Measurements from ENCODE around the gene YBX2.

Gene YBX2

GRCh38 chr17:7279448-7279847, 15.0 kb downstream of the YBX2 start:
- in situ Hi-C loops (cut with MboI; ENCODE audit: low sequenced_read_pairs), result no loop called here

DNA sequence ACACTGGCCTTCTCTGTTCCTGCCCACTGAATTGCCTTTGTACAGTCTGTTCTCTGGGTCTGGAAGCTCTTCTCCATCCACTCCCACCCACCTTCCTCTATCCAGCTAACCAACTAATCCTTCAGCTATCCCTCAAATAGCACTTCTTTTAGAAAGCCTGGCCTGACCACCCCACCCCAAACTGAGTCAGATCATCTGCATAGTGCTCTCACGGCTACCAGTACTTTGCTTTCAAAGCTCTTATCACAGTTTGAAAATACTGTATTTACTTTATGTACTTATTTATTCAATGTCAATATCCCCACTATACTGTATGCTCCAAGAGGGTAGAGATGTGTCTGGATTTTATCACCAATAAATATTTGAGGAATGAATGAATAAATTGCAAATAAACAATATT, 27.7 kb downstream of the YBX2 start:
- in situ Hi-C loops (cut with MboI; ENCODE audit: low sequenced_read_pairs), result no loop called here

DNA sequence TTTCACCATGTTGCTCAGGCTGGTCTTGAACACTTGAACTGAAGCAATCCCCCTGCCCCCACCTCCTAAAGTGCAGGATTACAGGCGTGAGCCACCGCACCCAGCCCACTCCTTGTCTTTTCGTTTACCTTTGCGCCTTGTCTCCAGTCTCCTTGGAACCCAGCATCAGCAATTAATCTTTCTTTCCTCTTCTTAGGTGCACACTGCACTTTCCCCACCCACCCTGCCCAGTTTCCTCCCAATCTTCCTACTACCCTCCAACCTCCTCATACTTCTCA, 30.7 kb downstream of the YBX2 start:
- in situ Hi-C loops (cut with MboI; ENCODE audit: low sequenced_read_pairs), result no loop called here

- in situ Hi-C loops (cut with MboI; ENCODE audit: low sequenced_read_pairs), result no loop called here
These were observed 31.3 kb downstream of the YBX2 start for GRCh38 chr17:7262935-7263800.

GRCh38 chr17:7262192-7262934, 32.1 kb downstream of the YBX2 start, which contains the start of gene CLDN7:
Gene CLDN7, minus strand, starts transcription at chr17:7262478. Its CDS starts 435 bp downstream, at chr17:7262043.
- in situ Hi-C loops (cut with MboI; ENCODE audit: low sequenced_read_pairs), result no loop called here

- in situ Hi-C loops (cut with MboI; ENCODE audit: low sequenced_read_pairs), result no loop called here
These were observed 32.9 kb downstream of the YBX2 start for GRCh38 chr17:7261379-7262191.

GRCh38 chr17:7260651-7261378, 33.6 kb downstream of the YBX2 start:
- in situ Hi-C loops (cut with MboI; ENCODE audit: low sequenced_read_pairs), result no loop called here

DNA sequence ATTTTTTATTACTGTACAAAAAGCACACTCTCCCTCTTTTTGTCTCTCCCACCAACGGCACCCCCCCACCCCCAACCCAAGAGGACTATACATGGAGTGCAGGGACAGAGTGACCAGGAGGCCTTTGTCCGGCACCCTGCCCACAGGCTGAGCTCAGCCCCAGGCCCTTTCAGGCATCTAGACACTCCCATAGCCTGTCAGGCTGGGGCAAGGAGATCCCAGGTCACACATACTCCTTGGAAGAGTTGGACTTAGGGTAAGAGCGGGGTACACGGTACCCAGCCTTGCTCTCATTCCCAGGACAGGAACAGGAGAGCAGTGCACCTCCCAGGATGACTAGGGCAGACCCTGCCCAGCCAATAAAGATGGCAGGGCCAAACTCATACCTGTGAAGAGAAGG, 34.3 kb downstream of the YBX2 start:
- in situ Hi-C loops (cut with MboI; ENCODE audit: low sequenced_read_pairs), result no loop called here

DNA sequence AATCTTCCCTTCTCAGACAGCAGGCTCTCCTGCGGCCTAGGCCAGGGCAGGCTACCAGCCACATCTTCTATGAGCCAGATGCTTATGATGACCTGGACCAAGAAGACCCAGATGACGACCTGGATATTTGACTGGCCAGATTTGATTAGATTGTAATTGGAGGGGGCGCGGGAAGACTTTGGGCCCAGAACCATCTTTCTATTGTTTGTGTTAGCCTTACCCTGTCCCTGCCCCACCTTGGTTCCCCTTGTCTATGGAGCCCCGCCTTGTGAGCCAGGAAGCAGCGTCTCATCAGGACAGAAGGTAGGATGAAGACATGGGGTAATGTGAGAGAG, 34.9 kb downstream of the YBX2 start:
- in situ Hi-C loops (cut with MboI; ENCODE audit: low sequenced_read_pairs), result no loop called here

DNA sequence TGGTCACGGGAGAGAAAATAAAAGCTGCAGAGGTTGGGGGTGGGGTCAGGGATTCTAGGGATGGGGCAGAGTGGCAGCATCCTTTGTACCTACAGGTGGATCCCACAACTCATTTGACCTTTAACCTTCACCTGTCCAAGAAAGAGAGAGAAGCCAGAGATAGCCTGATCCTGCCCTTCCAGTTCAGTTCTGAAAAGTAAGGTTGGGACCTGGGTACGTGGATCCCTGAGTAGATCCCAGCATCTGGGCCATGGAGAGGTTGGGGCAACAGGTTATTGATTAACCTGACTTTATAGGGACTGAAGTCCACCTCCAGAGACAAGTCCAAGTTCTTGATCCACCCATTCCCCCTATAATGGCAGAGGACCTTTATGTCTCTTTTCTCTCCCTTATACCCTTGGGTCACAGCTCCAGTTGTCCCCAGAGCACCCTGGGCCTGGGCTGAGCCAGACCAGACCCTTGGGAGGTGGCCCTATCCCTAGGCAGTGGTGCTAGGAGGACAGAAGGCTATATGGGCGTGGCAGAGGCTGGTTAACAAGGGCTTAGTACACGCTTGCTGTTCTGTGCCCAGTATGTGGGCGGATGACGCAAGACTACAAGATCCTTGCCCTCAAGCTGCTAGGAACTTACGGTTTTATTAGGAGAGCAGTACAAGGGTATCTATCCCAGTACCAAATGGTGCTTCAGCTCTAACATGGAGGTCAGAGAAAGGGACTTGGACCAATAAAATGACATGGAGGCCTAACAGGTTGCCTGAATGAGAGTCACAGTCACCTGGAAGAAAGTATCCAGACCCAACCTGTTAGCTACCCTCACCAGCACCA, 35.5 kb downstream of the YBX2 start:
- in situ Hi-C loops (cut with MboI; ENCODE audit: low sequenced_read_pairs), result no loop called here

- in situ Hi-C loops (cut with MboI; ENCODE audit: low sequenced_read_pairs), result no loop called here
These were observed 37.5 kb downstream of the YBX2 start for GRCh38 chr17:7256766-7257456.

DNA sequence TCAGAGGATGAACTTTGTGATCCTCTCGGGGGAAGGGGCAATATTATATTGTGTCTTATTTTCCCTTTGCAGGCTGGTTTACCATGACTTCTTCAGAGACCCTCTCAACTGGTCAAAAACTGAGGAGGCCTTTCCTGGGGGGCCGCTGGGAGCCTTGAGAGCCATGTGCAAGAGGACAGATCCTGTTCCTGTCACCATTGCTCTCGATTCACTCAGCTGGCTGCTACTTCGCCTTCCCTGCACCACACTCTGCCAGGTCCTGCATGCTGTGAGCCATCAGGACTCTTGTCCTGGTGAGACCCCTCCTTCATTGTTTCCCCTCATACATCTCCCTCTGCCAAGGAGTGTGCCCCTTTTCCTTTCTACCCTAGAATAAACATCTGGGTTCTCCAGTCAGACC, 39.9 kb downstream of the YBX2 start:
- in situ Hi-C loops (cut with MboI; ENCODE audit: low sequenced_read_pairs), result no loop called here

DNA sequence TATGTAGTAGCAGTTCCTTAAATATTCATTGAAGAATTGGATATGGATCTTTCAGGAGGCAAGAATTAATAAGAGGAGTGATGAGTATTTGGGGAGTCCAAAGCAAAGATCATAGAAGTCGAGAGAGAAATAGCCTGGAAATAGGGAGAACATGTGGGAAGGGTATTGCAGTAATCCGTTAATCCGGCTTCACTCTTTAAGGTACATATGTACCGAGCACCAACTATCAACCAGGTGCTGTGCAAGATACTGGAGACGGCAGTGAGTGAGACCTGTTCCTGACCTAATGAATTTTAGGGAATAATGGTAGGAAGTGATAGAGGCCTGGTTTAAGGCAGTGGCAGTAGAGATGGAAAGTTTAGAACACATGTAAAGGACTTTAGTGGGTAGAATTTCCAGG, 41.4 kb downstream of the YBX2 start:
- in situ Hi-C loops (cut with MboI; ENCODE audit: low sequenced_read_pairs), result no loop called here

DNA sequence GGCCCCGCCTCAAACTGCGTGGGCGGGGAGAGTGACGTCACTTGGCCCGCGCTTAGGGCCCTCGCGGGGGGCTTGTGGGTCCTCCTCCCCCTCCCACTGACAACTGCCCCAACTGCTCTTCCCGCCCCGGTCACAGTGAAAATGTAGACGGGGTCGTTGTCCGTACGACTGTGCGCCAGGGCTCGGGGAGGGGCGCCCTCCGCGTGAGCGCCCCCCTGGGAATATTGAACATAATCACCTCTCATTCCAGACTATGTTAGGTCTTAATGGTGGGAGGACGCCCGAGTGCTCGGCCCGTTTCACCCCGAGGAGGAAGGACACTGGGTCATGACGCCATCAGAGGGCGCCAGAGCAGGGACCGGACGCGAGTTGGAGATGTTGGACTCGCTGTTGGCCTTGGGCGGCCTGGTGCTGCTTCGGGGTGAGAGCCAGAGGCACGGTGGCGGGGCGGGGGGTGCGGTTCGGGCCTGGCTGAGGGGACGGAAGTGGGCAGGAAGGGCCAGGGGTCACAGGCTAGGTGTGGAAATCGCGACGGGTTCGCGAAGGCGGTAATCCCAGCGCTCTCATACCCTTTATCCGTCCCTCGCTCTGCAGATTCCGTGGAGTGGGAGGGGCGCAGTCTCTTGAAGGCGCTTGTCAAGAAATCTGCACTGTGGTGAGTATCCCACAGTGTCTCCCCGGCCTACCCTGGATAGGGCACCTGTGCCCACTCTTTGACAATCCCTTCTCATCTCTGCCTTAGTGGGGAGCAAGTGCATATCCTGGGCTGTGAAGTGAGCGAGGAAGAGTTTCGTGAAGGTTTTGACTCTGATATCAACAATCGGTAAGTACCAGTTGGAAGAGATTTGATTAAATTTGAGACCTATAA, 42.0 kb downstream of the YBX2 start, which contains the start of gene ELP5:
TSS of gene ELP5 (plus strand) at position 40 of the 868 bp plus-strand sequence. CDS start at position 376, 336 bp downstream.
- in situ Hi-C loops (cut with MboI; ENCODE audit: low sequenced_read_pairs), result no loop called here

- in situ Hi-C loops (cut with MboI; ENCODE audit: low sequenced_read_pairs), result no loop called here
These were observed 42.7 kb downstream of the YBX2 start, which contains the start of gene CTDNEP1 for GRCh38 chr17:7251661-7252175. Gene CTDNEP1, minus strand, starts transcription at chr17:7251734. Its CDS starts 438 bp downstream, at chr17:7251296.

GRCh38 chr17:7250695-7251627, 43.5 kb downstream of the YBX2 start:
- in situ Hi-C loops (cut with MboI; ENCODE audit: low sequenced_read_pairs), result no loop called here

- in situ Hi-C loops (cut with MboI; ENCODE audit: low sequenced_read_pairs), result no loop called here
These were observed 44.6 kb downstream of the YBX2 start for GRCh38 chr17:7249830-7250229.

Measured in HL-60/S4 treated with retinoic acid at 250 ng/mL for 4 days and 3 days (cell line).